NCI-H146 treated with DMSO at 0.1 percent for 48 hours (cell line): ENCODE data around the gene NHSL1.
A peak's percentile ranks its signal among the peaks of the same experiment; 100 is the strongest.

Experiments used
- DNase-seq: peaks from one replicate; lab custom pipeline; 2025; ENCODE audit not compliant: unreplicated experiment; lab: John Stamatoyannopoulos, UW

The NHSL1 gene

GRCh38 chr6:138404666-138405337, 94.5 kb downstream of the NHSL1 start:
- no peak for DNase-seq

GRCh38 chr6:138403801-138404665, 95.3 kb downstream of the NHSL1 start, which contains the start of gene HEBP2:
Gene HEBP2, plus strand, starts transcription at chr6:138404223. Its CDS starts 273 bp downstream, at chr6:138404496.
- DNase-seq = peak; percentile 98

- peak; percentile 65 for DNase-seq
These were observed 95.9 kb downstream of the NHSL1 start for GRCh38 chr6:138403324-138403800.

- DNase-seq = no peak
These were observed 96.5 kb downstream of the NHSL1 start for GRCh38 chr6:138402838-138403187.

GRCh38 chr6:138401960-138402837, 97.1 kb downstream of the NHSL1 start:
- no peak for DNase-seq

GRCh38 chr6:138400326-138400725, 99.0 kb downstream of the NHSL1 start:
- DNase-seq = no peak

GRCh38 chr6:138397128-138398122, 101.9 kb downstream of the NHSL1 start:
- DNase-seq = no peak

GRCh38 chr6:138396709-138397108, 102.6 kb downstream of the NHSL1 start:
- DNase-seq = no peak

GRCh38 chr6:138393871-138394783, 105.2 kb downstream of the NHSL1 start:
- no peak for DNase-seq

GRCh38 chr6:138389551-138389950, 109.7 kb downstream of the NHSL1 start:
- DNase-seq = no peak

GRCh38 chr6:138387577-138388368, 111.5 kb downstream of the NHSL1 start:
- peak; percentile 88 for DNase-seq

GRCh38 chr6:138386897-138387296, 112.4 kb downstream of the NHSL1 start:
- DNase-seq = no peak

GRCh38 chr6:138383776-138384175, 115.5 kb downstream of the NHSL1 start:
- DNase-seq = no peak

- peak; percentile 92 for DNase-seq
These were observed 116.6 kb downstream of the NHSL1 start for GRCh38 chr6:138382498-138383265.

- DNase-seq = peak; percentile 75
These were observed 120.8 kb downstream of the NHSL1 start for GRCh38 chr6:138378463-138378862.

- peak; percentile 67 for DNase-seq
These were observed 121.5 kb downstream of the NHSL1 start, which contains the start of gene SMIM28 for GRCh38 chr6:138377844-138378243. Gene SMIM28, plus strand, starts transcription at chr6:138377905. Its CDS starts 168 bp downstream, at chr6:138378073.

- no peak for DNase-seq
These were observed 122.3 kb downstream of the NHSL1 start for GRCh38 chr6:138377042-138377441.
